CD4-positive, alpha-beta T cell treated with Interleukin-10 for 1 hour (primary cell): ENCODE measurements around the gene HSP90AB1.

Source experiments
- DNase-seq: peaks from one replicate; pipeline ENCODE4 v3.0.0-alpha.2; 2020

The HSP90AB1 gene

GRCh38 chr6:44255871-44256774 lies 9.2 kb downstream of the HSP90AB1 start:
- peak; percentile 51 for DNase-seq

GRCh38 chr6:44256775-44257024 lies 9.8 kb downstream of the HSP90AB1 start:
- no peak for DNase-seq

- DNase-seq: peak; percentile 80
Observed at GRCh38 chr6:44257025-44257752, 10.3 kb downstream of the HSP90AB1 start, which contains the start of gene SLC35B2. Gene SLC35B2, minus strand, starts transcription at chr6:44257528. Its CDS starts 118 bp downstream, at chr6:44257410.

GRCh38 chr6:44257753-44258324 lies 10.9 kb downstream of the HSP90AB1 start:
- no peak for DNase-seq

- no peak for DNase-seq
Observed at GRCh38 chr6:44258325-44258863, 11.5 kb downstream of the HSP90AB1 start.

- DNase-seq: no peak
Observed at GRCh38 chr6:44258921-44259320, 12.0 kb downstream of the HSP90AB1 start.

GRCh38 chr6:44260011-44260410 lies 13.1 kb downstream of the HSP90AB1 start:
- no peak for DNase-seq

GRCh38 chr6:44260451-44261297 lies 13.8 kb downstream of the HSP90AB1 start:
- no peak for DNase-seq

GRCh38 chr6:44261581-44261980 lies 14.7 kb downstream of the HSP90AB1 start:
- no peak for DNase-seq

GRCh38 chr6:44262467-44263353 lies 15.8 kb downstream of the HSP90AB1 start:
- DNase-seq: no peak

- DNase-seq: peak; percentile 73
Observed at GRCh38 chr6:44263354-44264100, 16.6 kb downstream of the HSP90AB1 start.

GRCh38 chr6:44264154-44265006 lies 17.5 kb downstream of the HSP90AB1 start:
- DNase-seq: peak; percentile 61

- peak; percentile 96 for DNase-seq
Observed at GRCh38 chr6:44265007-44265721, 18.3 kb downstream of the HSP90AB1 start, which contains the start of gene NFKBIE. Gene NFKBIE, minus strand, starts transcription at chr6:44265551. Its CDS starts 205 bp downstream, at chr6:44265346.

- no peak for DNase-seq
Observed at GRCh38 chr6:44265722-44266233, 18.9 kb downstream of the HSP90AB1 start.

GRCh38 chr6:44266347-44266746 lies 19.4 kb downstream of the HSP90AB1 start:
- DNase-seq: no peak

GRCh38 chr6:44267252-44267651 lies 20.4 kb downstream of the HSP90AB1 start:
- no peak for DNase-seq

- DNase-seq: peak; percentile 77
Observed at GRCh38 chr6:44268095-44268628, 21.3 kb downstream of the HSP90AB1 start.

GRCh38 chr6:44269178-44269920 lies 22.4 kb downstream of the HSP90AB1 start:
- DNase-seq: no peak
